HepG2 (cell line): ENCODE data around the gene TBC1D22A. TPM values are rescaled to one million over a fixed set of nuclear protein-coding genes. Genes with fewer than 3 reads are reported as not detected.
A peak's percentile ranks its signal among the peaks of the same experiment; 100 is the strongest.

Experiments used
- ATF1 ChIP-seq: IDR thresholded peaks from 2 replicates; pipeline ENCODE4 v1.6.1; 2016; ENCODE audit warnings: mild to moderate bottlenecking, control low read depth
- GABPB1 ChIP-seq: IDR thresholded peaks from 2 replicates; pipeline ENCODE4 v1.6.1; 2016; ENCODE audit warnings: mild to moderate bottlenecking, missing genetic modification reagents, moderate library complexity, missing compliant biosample characterization
- HDAC6 ChIP-seq: fragments of 200-600 bp; sonication (generic); IDR thresholded peaks from 2 replicates; pipeline ENCODE4 v1.7.0; 2017; ENCODE audit warnings: mild to moderate bottlenecking, antibody characterized with exemption, low read length, low read depth
- HNF4G ChIP-seq, 2 experiments: sonication (generic) in 1 of 2; formaldehyde crosslinking in 1 of 2; IDR thresholded peaks; 2 replicates each; pipeline versions ENCODE4 v1.4.0 to v1.6.1; 2011 to 2020; ENCODE audit warnings: borderline replicate concordance in 2 of 2, low read depth in 2 of 2, mild to moderate bottlenecking in 2 of 2, low read length in 1 of 2, missing genetic modification reagents in 1 of 2, moderate library complexity in 1 of 2
- KDM5B ChIP-seq: sonication (generic); formaldehyde crosslinking; IDR thresholded peaks from 2 replicates; pipeline ENCODE4 v1.4.0; 2020; ENCODE audit warnings: missing genetic modification reagents, mild to moderate bottlenecking, borderline replicate concordance
- NFE2L1 ChIP-seq: sonication (generic); formaldehyde crosslinking; IDR thresholded peaks from 2 replicates; pipeline ENCODE4 v1.4.0; 2020; ENCODE audit warnings: missing genetic modification reagents, mild to moderate bottlenecking, borderline replicate concordance
- PHF20 ChIP-seq: sonication (generic); formaldehyde crosslinking; IDR thresholded peaks from 2 replicates; pipeline ENCODE4 v1.5.0; 2020; ENCODE audit warnings: mild to moderate bottlenecking, missing genetic modification reagents
- RFX3 ChIP-seq: IDR thresholded peaks from 2 replicates; pipeline ENCODE4 v1.6.1; 2016; ENCODE audit warnings: missing biosample characterization, missing genetic modification reagents
- TEAD3 ChIP-seq: optimal IDR thresholded peaks from 2 replicates; pipeline ENCODE3; 2016; ENCODE audit warnings: borderline replicate concordance
- ZFAT ChIP-seq: sonication (generic); formaldehyde crosslinking; conservative IDR thresholded peaks from 2 replicates; pipeline ENCODE4 v1.8.1; 2023; ENCODE audit warnings: missing genetic modification reagents, inconsistent platforms
- ZKSCAN1 ChIP-seq: fragments of 150-350 bp; IDR thresholded peaks from 2 replicates; pipeline ENCODE4 v1.6.1; 2014; ENCODE audit warnings: low read length
- ZNF331 ChIP-seq: sonication (generic); formaldehyde crosslinking; IDR thresholded peaks from 2 replicates; pipeline ENCODE4 v1.4.0; 2020; ENCODE audit warnings: missing genetic modification reagents
- ZNF343 ChIP-seq: sonication (generic); formaldehyde crosslinking; IDR thresholded peaks from 2 replicates; pipeline ENCODE4 v1.4.0; 2020; ENCODE audit warnings: mild to moderate bottlenecking, missing genetic modification reagents
- ZNF737 ChIP-seq: sonication (generic); formaldehyde crosslinking; IDR thresholded peaks from 2 replicates; pipeline ENCODE4 v1.5.0; 2020; ENCODE audit warnings: missing genetic modification reagents, mild to moderate bottlenecking, borderline replicate concordance
- polyA plus RNA-seq, 8 experiments: library from polyadenylated mRNA; depleted of rRNA in 3 of 8; stranded (reverse) in 7 of 8; unstranded in 1 of 8; fragments of >200 nt; fragmentation: Illumina TruSeq in 4 of 8; extraction: Trizol in 4 of 8; gene quantifications; 2 replicates each; pipeline versions ENCODE4 v1.2.1 to v1.2.3, GENCODE V29; 2011 to 2016; ENCODE audit warnings: low read depth in 4 of 8, missing spikeins in 1 of 8, mixed read lengths in 1 of 8; ENCODE audit not compliant: insufficient read depth in 1 of 8
- total RNA-seq, 5 experiments: library from RNA; depleted of rRNA; stranded (reverse); fragments of >200 nt; fragmentation: Illumina TruSeq; extraction: Trizol; gene quantifications; 2 replicates each; pipeline ENCODE4 v1.2.3, GENCODE V29; 2016; ENCODE audit warnings: low read depth in 1 of 5
- TF ChIP-seq, protein P1 (sequence below): sonication (generic); formaldehyde crosslinking; conservative IDR thresholded peaks from 2 replicates; pipeline ENCODE4 v1.5.0; 2020; ENCODE audit warnings: missing genetic modification reagents
- TF ChIP-seq, protein P2 (sequence below): sonication (generic); formaldehyde crosslinking; IDR thresholded peaks from 2 replicates; pipeline ENCODE4 v1.5.1; 2020; ENCODE audit warnings: missing genetic modification reagents, mild to moderate bottlenecking, borderline replicate concordance
- TF ChIP-seq, protein P3 (sequence below): sonication (generic); formaldehyde crosslinking; conservative IDR thresholded peaks from 2 replicates; pipeline ENCODE4 v1.4.0; 2020; ENCODE audit warnings: missing genetic modification reagents
- TF ChIP-seq, protein P4 (sequence below), 2 experiments: sonication (generic) in 1 of 2; formaldehyde crosslinking in 1 of 2; IDR thresholded peaks; 2 replicates each; pipeline versions ENCODE4 v1.6.1 to v1.9.0; 2014 to 2022; ENCODE audit warnings: antibody characterized with exemption in 1 of 2, borderline replicate concordance in 1 of 2, inconsistent platforms in 1 of 2, low read depth in 1 of 2, missing genetic modification reagents in 1 of 2

TBC1D22A gene
- total and polyA plus RNA-seq, 2 of the 13 experiments (the other 11 are each of a cell fraction or from before 2014, with no cell fraction given): 17.3 to 18.0 TPM

DNA sequence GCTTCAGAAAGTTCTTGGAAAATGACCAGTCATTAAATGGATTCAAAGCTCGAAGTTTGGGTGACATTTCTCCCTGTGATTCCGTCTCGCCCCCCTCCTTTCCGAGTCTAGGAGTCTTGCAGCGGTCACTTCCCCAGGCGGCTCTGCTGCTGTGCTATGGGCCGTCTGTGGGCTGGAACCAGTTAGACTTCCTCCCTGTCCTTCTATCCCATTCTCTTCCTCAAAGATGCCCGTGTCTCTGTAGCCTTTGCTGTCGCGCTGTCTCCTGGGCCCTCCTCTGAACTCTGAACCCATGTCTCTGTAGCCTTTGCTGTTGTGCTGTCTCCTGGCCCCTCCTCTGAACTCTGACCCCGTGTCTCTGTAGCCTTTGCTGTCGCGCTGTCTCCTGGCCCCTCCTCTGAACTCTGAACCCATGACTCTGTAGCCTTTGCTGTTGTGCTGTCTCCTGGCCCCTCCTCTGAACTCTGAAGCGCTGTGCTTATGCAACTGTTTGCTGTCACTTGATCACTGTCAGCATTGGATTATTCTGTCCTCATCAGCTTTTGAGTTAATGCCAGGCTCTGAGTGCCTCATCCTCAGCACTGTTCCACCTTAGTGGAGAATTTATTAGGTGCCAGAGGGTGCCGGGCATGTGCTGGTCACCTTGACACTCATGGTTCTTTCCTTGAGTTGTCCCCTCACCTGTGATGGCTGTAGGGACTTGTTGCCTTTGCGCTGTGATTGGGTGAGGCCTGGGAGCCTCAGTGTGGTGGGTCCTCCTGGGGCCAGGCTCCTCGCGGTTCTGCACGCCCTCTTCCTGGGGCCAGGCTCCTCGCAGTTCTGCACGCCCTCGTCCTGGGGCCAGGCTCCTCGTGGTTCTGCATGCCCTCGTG is 173.3 kb downstream of the TBC1D22A start (continued):
- TF ChIP-seq, protein P1, sequence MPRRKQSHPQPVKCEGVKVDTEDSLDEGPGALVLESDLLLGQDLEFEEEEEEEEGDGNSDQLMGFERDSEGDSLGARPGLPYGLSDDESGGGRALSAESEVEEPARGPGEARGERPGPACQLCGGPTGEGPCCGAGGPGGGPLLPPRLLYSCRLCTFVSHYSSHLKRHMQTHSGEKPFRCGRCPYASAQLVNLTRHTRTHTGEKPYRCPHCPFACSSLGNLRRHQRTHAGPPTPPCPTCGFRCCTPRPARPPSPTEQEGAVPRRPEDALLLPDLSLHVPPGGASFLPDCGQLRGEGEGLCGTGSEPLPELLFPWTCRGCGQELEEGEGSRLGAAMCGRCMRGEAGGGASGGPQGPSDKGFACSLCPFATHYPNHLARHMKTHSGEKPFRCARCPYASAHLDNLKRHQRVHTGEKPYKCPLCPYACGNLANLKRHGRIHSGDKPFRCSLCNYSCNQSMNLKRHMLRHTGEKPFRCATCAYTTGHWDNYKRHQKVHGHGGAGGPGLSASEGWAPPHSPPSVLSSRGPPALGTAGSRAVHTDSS (CRISPR knock-in tag): no peak
- TF ChIP-seq HNF4G (IDR thresholded peaks at IDR 0.05; ENCODE audit: borderline replicate concordance, low read depth, low read length): peak; percentile 97
- TF ChIP-seq HNF4G (CRISPR knock-in tag; IDR thresholded peaks at IDR 0.05; ENCODE audit: borderline replicate concordance, low read depth): peak; percentile 91; the same call in 1 of the 2 replicates
- TF ChIP-seq ZNF343: no peak
- TF ChIP-seq ZKSCAN1: no peak
- TF ChIP-seq PHF20 (CRISPR knock-in tag): peak; percentile 53; the same call in 1 of the 2 replicates
- TF ChIP-seq TEAD3 (CRISPR knock-in tag): peak; percentile 56
- TF ChIP-seq, protein P2, sequence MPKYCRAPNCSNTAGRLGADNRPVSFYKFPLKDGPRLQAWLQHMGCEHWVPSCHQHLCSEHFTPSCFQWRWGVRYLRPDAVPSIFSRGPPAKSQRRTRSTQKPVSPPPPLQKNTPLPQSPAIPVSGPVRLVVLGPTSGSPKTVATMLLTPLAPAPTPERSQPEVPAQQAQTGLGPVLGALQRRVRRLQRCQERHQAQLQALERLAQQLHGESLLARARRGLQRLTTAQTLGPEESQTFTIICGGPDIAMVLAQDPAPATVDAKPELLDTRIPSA: no peak
- peak; percentile 76; the same call in 1 of the 2 replicates for TF ChIP-seq KDM5B (CRISPR knock-in tag)
- TF ChIP-seq, protein P3, sequence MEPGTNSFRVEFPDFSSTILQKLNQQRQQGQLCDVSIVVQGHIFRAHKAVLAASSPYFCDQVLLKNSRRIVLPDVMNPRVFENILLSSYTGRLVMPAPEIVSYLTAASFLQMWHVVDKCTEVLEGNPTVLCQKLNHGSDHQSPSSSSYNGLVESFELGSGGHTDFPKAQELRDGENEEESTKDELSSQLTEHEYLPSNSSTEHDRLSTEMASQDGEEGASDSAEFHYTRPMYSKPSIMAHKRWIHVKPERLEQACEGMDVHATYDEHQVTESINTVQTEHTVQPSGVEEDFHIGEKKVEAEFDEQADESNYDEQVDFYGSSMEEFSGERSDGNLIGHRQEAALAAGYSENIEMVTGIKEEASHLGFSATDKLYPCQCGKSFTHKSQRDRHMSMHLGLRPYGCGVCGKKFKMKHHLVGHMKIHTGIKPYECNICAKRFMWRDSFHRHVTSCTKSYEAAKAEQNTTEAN (CRISPR knock-in tag): no peak; the same call in 1 of the 2 replicates
- TF ChIP-seq ZFAT (CRISPR knock-in tag): no peak
- TF ChIP-seq NFE2L1 (CRISPR knock-in tag): no peak
- no peak for TF ChIP-seq ZNF737 (CRISPR knock-in tag)
- TF ChIP-seq, protein P4, sequence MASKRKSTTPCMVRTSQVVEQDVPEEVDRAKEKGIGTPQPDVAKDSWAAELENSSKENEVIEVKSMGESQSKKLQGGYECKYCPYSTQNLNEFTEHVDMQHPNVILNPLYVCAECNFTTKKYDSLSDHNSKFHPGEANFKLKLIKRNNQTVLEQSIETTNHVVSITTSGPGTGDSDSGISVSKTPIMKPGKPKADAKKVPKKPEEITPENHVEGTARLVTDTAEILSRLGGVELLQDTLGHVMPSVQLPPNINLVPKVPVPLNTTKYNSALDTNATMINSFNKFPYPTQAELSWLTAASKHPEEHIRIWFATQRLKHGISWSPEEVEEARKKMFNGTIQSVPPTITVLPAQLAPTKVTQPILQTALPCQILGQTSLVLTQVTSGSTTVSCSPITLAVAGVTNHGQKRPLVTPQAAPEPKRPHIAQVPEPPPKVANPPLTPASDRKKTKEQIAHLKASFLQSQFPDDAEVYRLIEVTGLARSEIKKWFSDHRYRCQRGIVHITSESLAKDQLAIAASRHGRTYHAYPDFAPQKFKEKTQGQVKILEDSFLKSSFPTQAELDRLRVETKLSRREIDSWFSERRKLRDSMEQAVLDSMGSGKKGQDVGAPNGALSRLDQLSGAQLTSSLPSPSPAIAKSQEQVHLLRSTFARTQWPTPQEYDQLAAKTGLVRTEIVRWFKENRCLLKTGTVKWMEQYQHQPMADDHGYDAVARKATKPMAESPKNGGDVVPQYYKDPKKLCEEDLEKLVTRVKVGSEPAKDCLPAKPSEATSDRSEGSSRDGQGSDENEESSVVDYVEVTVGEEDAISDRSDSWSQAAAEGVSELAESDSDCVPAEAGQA (IDR thresholded peaks at IDR 0.05; ENCODE audit: low read depth): peak; percentile 60
- TF ChIP-seq, protein P4 (CRISPR knock-in tag; IDR thresholded peaks at IDR 0.05; ENCODE audit: borderline replicate concordance): peak; percentile 81; the same call in 1 of the 2 replicates
- peak; percentile 64; the same call in 1 of the 2 replicates for TF ChIP-seq ATF1 (CRISPR knock-in tag)
- TF ChIP-seq HDAC6: no peak
- no peak for TF ChIP-seq RFX3 (CRISPR knock-in tag)
- TF ChIP-seq GABPB1 (CRISPR knock-in tag): peak; percentile 43
- peak; percentile 63; the same call in 1 of the 2 replicates for TF ChIP-seq ZNF331 (CRISPR knock-in tag)
